Uterus (tissue), 4 donors: ENCODE results near the gene PSD4. TPM values are rescaled to one million over a fixed set of nuclear protein-coding genes. Genes with fewer than 3 reads are reported as not detected.

Experiments
- DNase-seq, 2 donors: peaks; one replicate each; pipeline ENCODE4 v3.0.0-alpha.2; 2019 to 2020
- H3K27ac ChIP-seq, 2 donors: fragments of 200-600 bp; sonication (generic); 1 replicate in 1 of 2; 2 replicates in 1 of 2; pipeline ENCODE4 v1.5.1; 2016 to 2018
- H3K27me3 ChIP-seq, 2 donors: fragments of 200-600 bp; sonication (generic); one replicate each; pipeline ENCODE4 v1.5.1; 2018 to 2019; ENCODE audit warnings: control low read depth in 1 of 2
- H3K36me3 ChIP-seq, 2 donors: fragments of 200-600 bp; sonication (generic); one replicate each; pipeline ENCODE4 v1.5.1; 2019; ENCODE audit warnings: control low read depth in 1 of 2
- H3K4me1 ChIP-seq, 2 donors: fragments of 200-600 bp; sonication (generic); one replicate each; pipeline ENCODE4 v1.5.1; 2018 to 2019; ENCODE audit warnings: control low read depth in 1 of 2
- H3K4me3 ChIP-seq, 2 donors: fragments of 200-600 bp; sonication (generic); 1 replicate in 1 of 2; 2 replicates in 1 of 2; pipeline ENCODE4 v1.5.1; 2018 to 2019; ENCODE audit warnings: mild to moderate bottlenecking in 1 of 2
- H3K9me3 ChIP-seq, 2 donors: fragments of 200-600 bp; sonication (generic); one replicate each; pipeline ENCODE4 v1.5.1; 2019; ENCODE audit warnings: control low read depth in 1 of 2
- POLR2A ChIP-seq, 2 donors: fragments of 450-650 bp; IDR thresholded peaks; one replicate each; pipeline ENCODE4 v1.6.1; 2016; ENCODE audit warnings: antibody characterized with exemption in 2 of 2, mild to moderate bottlenecking in 1 of 2, moderate library complexity in 1 of 2
- intact Hi-C: fragments of 100-400 bp; cut with DNase I; formaldehyde crosslinking; loops from one replicate; pipeline ENCODE4 v1.15.1; 2023; ENCODE audit warnings: low total_unique reads
- total RNA-seq, 4 donors: library from RNA; depleted of rRNA in 3 of 4; stranded (reverse); fragments of >200 nt in 3 of 4; gene quantifications; one replicate each; pipeline versions ENCODE4 v1.1.0 to v1.2.4, GENCODE V29; 2014 to 2023
- TF ChIP-seq, protein P1 (sequence below), 4 experiments: fragments of 200-600 bp in 2 of 4; fragments of 450-650 bp in 2 of 4; sonication (generic) in 2 of 4; IDR thresholded peaks; one replicate each; pipeline ENCODE4 v1.5.1; 2016 to 2019; ENCODE audit warnings: antibody characterized with exemption in 4 of 4, mild to moderate bottlenecking in 2 of 4, moderate library complexity in 1 of 4
- donor health status: DM: yes; HTN: yes; CAD: no.

Gene PSD4
- total RNA-seq, 4 donors from 2014 or later: 1.8 to 31.8 (median 7.6) TPM

DNA sequence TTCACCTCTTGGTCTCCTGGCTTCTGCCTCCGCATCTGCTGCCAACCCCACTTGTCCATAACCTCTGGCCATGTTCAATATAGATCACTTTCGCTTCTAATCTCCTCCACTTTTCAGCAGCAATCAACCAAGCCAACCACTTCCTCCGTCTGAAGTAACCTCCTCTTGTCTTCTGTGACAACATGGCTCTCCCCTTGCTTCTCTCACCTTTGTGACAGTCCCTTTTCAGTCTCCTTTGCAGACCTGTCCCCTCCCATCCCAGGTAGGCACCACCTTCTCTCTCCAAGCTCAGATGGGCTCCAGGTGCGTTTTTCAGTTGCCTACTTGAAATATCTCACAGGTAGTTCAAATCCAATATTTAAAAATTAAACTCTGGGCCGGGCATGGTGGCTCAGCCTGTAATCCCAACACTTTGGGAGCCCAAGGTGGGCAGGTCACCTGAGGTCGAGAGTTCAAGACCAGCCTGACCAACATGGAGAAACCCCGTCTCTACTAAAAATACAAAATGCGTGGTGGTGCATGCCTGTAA, 4.7 kb upstream of the PSD4 start:
- Histone ChIP-seq H3K9me3 (no peaks in the 10 kb centered on the region), H3K4me3 (no peak overlapping the region), H3K27ac (no peak overlapping the region), H3K4me1 (no peaks in the 10 kb centered on the region), H3K36me3 (no peaks in the 10 kb centered on the region), H3K27me3 (no peaks in the 10 kb centered on the region)
- intact Hi-C loops: no loop called here
- TF ChIP-seq POLR2A (IDR thresholded peaks at IDR 0.05): no peak
- TF ChIP-seq, protein P1, sequence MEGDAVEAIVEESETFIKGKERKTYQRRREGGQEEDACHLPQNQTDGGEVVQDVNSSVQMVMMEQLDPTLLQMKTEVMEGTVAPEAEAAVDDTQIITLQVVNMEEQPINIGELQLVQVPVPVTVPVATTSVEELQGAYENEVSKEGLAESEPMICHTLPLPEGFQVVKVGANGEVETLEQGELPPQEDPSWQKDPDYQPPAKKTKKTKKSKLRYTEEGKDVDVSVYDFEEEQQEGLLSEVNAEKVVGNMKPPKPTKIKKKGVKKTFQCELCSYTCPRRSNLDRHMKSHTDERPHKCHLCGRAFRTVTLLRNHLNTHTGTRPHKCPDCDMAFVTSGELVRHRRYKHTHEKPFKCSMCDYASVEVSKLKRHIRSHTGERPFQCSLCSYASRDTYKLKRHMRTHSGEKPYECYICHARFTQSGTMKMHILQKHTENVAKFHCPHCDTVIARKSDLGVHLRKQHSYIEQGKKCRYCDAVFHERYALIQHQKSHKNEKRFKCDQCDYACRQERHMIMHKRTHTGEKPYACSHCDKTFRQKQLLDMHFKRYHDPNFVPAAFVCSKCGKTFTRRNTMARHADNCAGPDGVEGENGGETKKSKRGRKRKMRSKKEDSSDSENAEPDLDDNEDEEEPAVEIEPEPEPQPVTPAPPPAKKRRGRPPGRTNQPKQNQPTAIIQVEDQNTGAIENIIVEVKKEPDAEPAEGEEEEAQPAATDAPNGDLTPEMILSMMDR (IDR thresholded peaks at IDR 0.05): no peak
- no peak for DNase-seq

DNA sequence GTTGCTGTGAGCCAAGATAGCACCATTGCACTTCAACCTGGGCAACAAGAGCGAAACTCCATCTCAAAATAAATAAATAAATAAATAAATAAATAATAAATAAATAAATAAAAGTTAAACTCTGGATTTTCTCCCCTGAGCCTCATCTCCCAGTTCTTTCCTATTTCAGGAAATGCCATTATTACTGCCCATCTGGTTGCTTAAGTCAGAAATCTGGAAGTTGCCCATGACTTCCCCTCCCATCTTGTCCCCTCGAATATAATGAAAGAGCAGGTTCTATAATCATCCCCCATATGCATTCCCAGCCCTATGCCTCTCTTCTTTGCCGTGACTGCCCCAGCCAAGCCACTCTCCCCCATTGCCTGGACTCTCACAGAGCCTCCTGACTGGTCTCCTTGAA, 4.2 kb upstream of the PSD4 start:
- TF ChIP-seq, protein P1 (IDR thresholded peaks at IDR 0.05): no peak
- no peak for TF ChIP-seq POLR2A (IDR thresholded peaks at IDR 0.05)
- Histone ChIP-seq H3K4me1 (no peaks in the 10 kb centered on the region), H3K9me3 (no peaks in the 10 kb centered on the region), H3K27me3 (no peaks in the 10 kb centered on the region), H3K36me3 (no peaks in the 10 kb centered on the region), H3K27ac (no peak overlapping the region), H3K4me3 (no peak overlapping the region)
- intact Hi-C loops: no loop called here
- no peak for DNase-seq

DNA sequence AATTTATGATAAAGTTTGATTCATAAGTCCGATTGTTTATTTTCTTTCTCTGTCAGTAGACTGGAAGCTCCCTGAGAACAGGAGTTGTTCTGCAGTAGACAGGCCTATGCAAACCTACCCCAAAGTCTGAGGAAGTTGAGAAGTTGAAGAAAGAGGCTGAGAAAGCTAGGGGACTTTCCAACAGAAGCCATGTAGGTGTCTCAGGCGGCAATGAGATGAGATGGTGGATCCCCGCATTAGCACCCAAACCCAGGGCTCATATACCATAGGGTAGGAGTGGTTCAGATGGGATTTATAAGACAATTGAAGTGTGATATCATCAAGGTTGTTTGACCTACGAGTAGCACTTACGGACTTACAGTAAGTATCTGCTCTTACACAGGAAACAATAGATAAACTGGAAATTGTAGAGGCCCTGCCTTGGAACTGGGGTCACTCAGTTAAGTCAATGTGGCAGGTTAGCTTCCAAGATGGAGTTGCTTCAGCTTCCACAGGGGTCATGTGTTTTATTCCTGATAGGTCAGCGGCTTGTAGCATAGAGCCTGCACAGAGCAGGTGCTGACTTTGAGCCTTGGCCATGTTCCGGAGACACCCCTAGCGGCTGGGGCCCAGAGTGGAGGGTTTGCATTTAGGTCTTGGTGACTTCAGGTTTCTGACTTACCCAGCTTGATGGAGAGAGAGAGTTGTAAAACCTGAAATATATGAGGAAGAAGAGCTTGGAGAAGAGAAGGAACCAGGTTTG, 2.3 kb upstream of the PSD4 start:
- Histone ChIP-seq H3K36me3 (no peaks in the 10 kb centered on the region), H3K4me1 (no peaks in the 10 kb centered on the region), H3K27me3 (no peaks in the 10 kb centered on the region), H3K9me3 (no peaks in the 10 kb centered on the region), H3K27ac (no peak overlapping the region), H3K4me3 (no peak overlapping the region)
- no peak for TF ChIP-seq POLR2A (IDR thresholded peaks at IDR 0.05)
- TF ChIP-seq, protein P1 (IDR thresholded peaks at IDR 0.05): no peak
- intact Hi-C loops: no loop called here
- no peak for DNase-seq

DNA sequence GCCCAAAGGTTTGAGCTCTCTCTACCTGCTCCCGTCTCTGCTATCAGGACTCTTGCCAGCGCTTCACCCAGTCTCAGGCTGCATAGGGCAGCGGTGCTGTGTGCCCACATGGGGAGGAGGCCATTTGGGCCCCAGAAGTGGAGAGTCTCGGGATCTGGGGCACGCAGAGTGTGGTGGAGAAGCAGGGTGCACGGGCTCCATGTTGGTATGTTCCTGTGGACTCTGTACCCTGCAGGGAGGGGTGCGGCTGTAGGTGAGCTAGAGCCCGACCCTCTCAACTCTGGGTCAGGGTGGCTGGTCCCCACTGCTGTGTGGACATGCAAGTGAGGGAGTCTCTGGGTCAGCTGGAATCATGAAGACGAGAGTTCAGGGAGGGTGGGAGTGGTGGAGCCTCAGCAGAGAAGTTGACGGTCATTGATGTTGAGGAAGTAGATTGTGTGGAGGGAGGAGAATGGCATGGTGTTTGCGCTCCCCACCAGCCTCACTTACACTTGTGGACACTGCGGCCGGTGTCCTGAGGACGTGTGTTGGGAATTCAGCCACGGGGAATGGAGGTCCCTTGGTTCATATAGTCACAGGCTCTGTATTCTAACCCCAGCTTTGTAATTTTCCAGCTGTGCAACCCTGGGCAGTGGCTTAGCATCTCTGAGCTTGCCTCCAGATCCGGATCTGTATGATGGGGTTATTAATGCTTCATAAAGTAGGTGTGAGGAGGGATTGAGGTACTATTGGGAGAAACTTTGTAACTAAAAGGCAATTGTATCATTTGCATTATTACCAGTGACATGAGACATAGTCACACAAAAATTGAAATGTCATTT, 840 bp upstream of the PSD4 start:
- no peak overlapping the region for H3K4me3 ChIP-seq
- no peak overlapping the region for H3K27ac ChIP-seq
- intact Hi-C loops: no loop called here
- H3K4me1 ChIP-seq: no peaks in the 10 kb centered on the region
- TF ChIP-seq POLR2A (IDR thresholded peaks at IDR 0.05): no peak
- TF ChIP-seq, protein P1 (IDR thresholded peaks at IDR 0.05): no peak
- no peaks in the 10 kb centered on the region for H3K27me3 ChIP-seq
- no peak for DNase-seq
- no peaks in the 10 kb centered on the region for H3K9me3 ChIP-seq
- no peaks in the 10 kb centered on the region for H3K36me3 ChIP-seq

DNA sequence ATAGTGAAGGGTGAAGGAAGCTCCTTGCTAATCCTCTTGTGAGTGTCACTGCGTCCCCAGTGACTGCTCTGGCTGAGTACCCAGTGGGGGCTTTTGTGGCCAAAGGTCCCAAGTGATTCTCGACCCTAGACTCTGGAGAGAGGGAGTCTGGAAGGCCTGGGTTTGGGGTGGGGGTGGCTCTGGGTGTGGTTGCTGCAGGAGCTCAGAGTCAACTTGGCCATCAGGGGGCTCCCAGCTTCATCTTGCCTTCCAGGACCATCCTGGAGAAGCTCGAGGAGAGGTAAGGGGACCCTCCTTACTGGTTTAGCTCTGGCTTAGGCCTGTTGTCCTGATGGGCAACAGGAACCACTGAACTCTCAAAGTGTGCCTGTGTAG, 592 bp downstream of the PSD4 start:
- H3K36me3 ChIP-seq: no peaks in the 10 kb centered on the region
- no peak for DNase-seq
- H3K27ac ChIP-seq: no peak overlapping the region
- H3K4me1 ChIP-seq: no peaks in the 10 kb centered on the region
- no peaks in the 10 kb centered on the region for H3K27me3 ChIP-seq
- TF ChIP-seq, protein P1 (IDR thresholded peaks at IDR 0.05): no peak
- no peak overlapping the region for H3K4me3 ChIP-seq
- intact Hi-C loops: no loop called here
- H3K9me3 ChIP-seq: no peaks in the 10 kb centered on the region
